ENCODE results near the gene PCSK9. TPM values are rescaled to one million over a fixed set of nuclear protein-coding genes. Genes with fewer than 3 reads are reported as not detected.
"Not testable (repeated sequence)": the region's sequence is repeated elsewhere in the genome, so short reads cannot be mapped to it uniquely, and the experiment has no call there.

PCSK9 gene
- total RNA-seq, 1 experiment from 2014 or later: 38.9 TPM

DNA sequence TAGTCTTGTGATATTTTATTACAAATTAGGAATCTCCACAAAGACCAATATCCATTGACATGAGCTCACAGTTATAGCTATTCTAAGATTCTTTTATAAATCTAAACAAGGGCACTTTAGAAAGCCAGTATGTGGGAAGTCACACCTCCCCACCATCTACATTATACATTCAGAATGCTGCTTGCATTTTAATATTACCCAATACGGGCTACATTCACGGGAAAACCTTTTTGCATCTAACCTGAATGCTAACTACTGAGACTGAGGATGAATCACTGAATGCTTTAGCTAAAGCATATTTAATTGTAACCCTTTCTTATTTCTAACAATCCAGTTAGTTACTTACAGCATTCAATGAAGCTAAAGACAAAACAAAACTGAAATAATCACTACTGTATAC, 53.1 kb downstream of the PCSK9 start:
- intact Hi-C loops (cut with micrococcal nuclease; ENCODE audit: unreplicated experiment): no loop called here
- CTCF ChIA-PET: no interaction called here
- no peaks in the 10 kb centered on the region for H3K4me1 ChIP-seq (ENCODE audit: insufficient read depth, low read length, poor library complexity, severe bottlenecking)
- no TSS peak for BruUV-seq (replicated peaks)
- H3K9me3 ChIP-seq (ENCODE audit: low read depth, low read length, poor library complexity, severe bottlenecking): no peaks in the 10 kb centered on the region
- no peaks in the 10 kb centered on the region for H3K27me3 ChIP-seq (replicated peaks; ENCODE audit: insufficient read depth, low read depth, low read length, poor library complexity)
- peaks cover 89% of the 10 kb centered on the region for H3K36me3 ChIP-seq (ENCODE audit: insufficient read depth, low read length, poor library complexity, severe bottlenecking)
- DNase-seq (ENCODE audit: low spot score): no peak
- TF ChIP-seq, protein P1, sequence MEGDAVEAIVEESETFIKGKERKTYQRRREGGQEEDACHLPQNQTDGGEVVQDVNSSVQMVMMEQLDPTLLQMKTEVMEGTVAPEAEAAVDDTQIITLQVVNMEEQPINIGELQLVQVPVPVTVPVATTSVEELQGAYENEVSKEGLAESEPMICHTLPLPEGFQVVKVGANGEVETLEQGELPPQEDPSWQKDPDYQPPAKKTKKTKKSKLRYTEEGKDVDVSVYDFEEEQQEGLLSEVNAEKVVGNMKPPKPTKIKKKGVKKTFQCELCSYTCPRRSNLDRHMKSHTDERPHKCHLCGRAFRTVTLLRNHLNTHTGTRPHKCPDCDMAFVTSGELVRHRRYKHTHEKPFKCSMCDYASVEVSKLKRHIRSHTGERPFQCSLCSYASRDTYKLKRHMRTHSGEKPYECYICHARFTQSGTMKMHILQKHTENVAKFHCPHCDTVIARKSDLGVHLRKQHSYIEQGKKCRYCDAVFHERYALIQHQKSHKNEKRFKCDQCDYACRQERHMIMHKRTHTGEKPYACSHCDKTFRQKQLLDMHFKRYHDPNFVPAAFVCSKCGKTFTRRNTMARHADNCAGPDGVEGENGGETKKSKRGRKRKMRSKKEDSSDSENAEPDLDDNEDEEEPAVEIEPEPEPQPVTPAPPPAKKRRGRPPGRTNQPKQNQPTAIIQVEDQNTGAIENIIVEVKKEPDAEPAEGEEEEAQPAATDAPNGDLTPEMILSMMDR (conservative IDR thresholded peaks at IDR 0.05; ENCODE audit: low read depth, low read length): no peak
- no peak for TF ChIP-seq EZH2 (IDR thresholded peaks at IDR 0.05; ENCODE audit: borderline replicate concordance, low read depth, low read length, poor library complexity, severe bottlenecking)
- H3K27ac ChIP-seq (ENCODE audit: low read depth, low read length, poor library complexity, severe bottlenecking): no peak overlapping the region
- POLR2A ChIA-PET (ENCODE audit: low non-redundant PET): no interaction called here
- H3K4me3 ChIP-seq (ENCODE audit: low read depth, low read length, poor library complexity, severe bottlenecking): no peak overlapping the region

DNA sequence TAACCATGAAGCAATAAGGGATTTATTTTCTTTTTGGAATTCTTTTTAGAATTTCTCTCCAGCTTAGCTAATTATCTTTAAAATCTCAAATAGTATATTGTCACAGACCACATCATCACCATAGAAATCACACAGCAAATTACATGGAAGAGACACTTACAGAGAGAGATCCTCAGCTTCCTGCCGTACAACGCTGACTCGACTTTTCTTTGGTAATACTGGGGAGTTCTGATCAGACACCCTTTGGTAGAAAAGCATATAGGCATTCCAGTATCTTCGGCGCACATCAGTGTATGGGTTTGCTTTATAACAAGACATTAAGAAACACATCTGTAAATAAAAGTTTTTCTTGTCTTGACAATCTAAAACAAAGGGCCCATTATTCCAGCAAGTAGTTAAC, 55.7 kb downstream of the PCSK9 start:
- no peaks in the 10 kb centered on the region for H3K4me1 ChIP-seq (ENCODE audit: insufficient read depth, low read length, poor library complexity, severe bottlenecking)
- ChIA-PET POLR2A (ENCODE audit: low non-redundant PET) (no interaction called here), CTCF (no interaction called here)
- no peak overlapping the region for H3K27ac ChIP-seq (ENCODE audit: low read depth, low read length, poor library complexity, severe bottlenecking)
- no TSS peak for BruUV-seq (replicated peaks)
- no peak for DNase-seq (ENCODE audit: low spot score)
- TF ChIP-seq, protein P1 (conservative IDR thresholded peaks at IDR 0.05; ENCODE audit: low read depth, low read length): no peak
- no peak for TF ChIP-seq EZH2 (IDR thresholded peaks at IDR 0.05; ENCODE audit: borderline replicate concordance, low read depth, low read length, poor library complexity, severe bottlenecking)
- intact Hi-C loops (cut with micrococcal nuclease; ENCODE audit: unreplicated experiment): no loop called here
- no peaks in the 10 kb centered on the region for H3K27me3 ChIP-seq (replicated peaks; ENCODE audit: insufficient read depth, low read depth, low read length, poor library complexity)
- peaks cover 88% of the 10 kb centered on the region for H3K36me3 ChIP-seq (ENCODE audit: insufficient read depth, low read length, poor library complexity, severe bottlenecking)
- no peak overlapping the region for H3K4me3 ChIP-seq (ENCODE audit: low read depth, low read length, poor library complexity, severe bottlenecking)
- H3K9me3 ChIP-seq (ENCODE audit: low read depth, low read length, poor library complexity, severe bottlenecking): no peaks in the 10 kb centered on the region

DNA sequence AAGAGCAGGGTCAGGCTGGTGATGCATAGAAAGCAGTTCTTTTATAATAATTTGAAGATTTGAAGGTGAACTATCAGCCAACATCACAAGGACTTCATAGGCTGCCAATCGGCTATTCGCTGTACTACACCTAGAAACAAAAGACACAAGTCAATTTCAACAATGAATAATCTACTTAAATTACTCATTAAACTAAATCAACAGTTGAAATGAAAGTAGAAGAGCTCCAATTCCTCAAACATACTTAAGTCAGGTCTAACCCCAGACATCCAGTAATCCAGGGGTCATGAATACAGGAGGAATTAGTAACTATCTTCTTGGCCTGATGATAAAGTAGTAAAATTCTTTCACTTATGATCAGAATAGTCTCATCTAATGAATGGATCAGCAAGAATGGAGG, 64.5 kb downstream of the PCSK9 start:
- Histone ChIP-seq H3K27ac (ENCODE audit: low read depth, low read length, poor library complexity, severe bottlenecking) (no peak overlapping the region), H3K4me1 (ENCODE audit: insufficient read depth, low read length, poor library complexity, severe bottlenecking) (no peaks in the 10 kb centered on the region), H3K27me3 (replicated peaks; ENCODE audit: insufficient read depth, low read depth, low read length, poor library complexity) (no peaks in the 10 kb centered on the region), H3K36me3 (ENCODE audit: insufficient read depth, low read length, poor library complexity, severe bottlenecking) (peaks cover 61% of the 10 kb centered on the region), H3K9me3 (ENCODE audit: low read depth, low read length, poor library complexity, severe bottlenecking) (no peaks in the 10 kb centered on the region), H3K4me3 (ENCODE audit: low read depth, low read length, poor library complexity, severe bottlenecking) (no peak overlapping the region)
- intact Hi-C loops (cut with micrococcal nuclease; ENCODE audit: unreplicated experiment): no loop called here
- ChIA-PET CTCF (no interaction called here), POLR2A (ENCODE audit: low non-redundant PET) (no interaction called here)
- TF ChIP-seq EZH2 (IDR thresholded peaks at IDR 0.05; ENCODE audit: borderline replicate concordance, low read depth, low read length, poor library complexity, severe bottlenecking): no peak
- no peak for DNase-seq (ENCODE audit: low spot score)
- BruUV-seq (replicated peaks): no TSS peak

DNA sequence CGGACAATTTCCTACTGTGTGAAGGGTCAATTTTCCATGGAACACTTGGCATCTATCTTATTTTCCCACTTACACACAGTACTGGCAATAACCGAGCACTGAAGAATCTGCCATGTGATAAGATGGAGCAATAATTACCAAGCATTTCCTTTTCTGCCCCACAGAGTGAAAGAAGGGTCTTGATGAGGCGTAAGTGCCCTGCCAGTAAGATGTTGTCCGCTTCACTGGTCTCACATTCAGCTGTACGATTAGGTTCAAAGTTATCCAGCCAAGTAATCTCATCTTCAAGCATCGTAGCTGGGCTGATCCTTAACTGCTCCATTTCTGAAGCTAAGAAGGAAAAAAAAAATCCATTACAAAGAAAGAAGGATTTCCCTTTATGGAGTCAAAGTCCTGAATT, 67.8 kb downstream of the PCSK9 start:
- peak; percentile 1 for DNase-seq (ENCODE audit: low spot score)
- H3K27me3 ChIP-seq (replicated peaks; ENCODE audit: insufficient read depth, low read depth, low read length, poor library complexity): no peaks in the 10 kb centered on the region
- ChIA-PET CTCF (no interaction called here), POLR2A (ENCODE audit: low non-redundant PET) (no interaction called here)
- no peak overlapping the region for H3K27ac ChIP-seq (ENCODE audit: low read depth, low read length, poor library complexity, severe bottlenecking)
- H3K4me1 ChIP-seq (ENCODE audit: insufficient read depth, low read length, poor library complexity, severe bottlenecking): no peaks in the 10 kb centered on the region
- TF ChIP-seq, protein P1 (conservative IDR thresholded peaks at IDR 0.05; ENCODE audit: low read depth, low read length): no peak
- TF ChIP-seq EZH2 (IDR thresholded peaks at IDR 0.05; ENCODE audit: borderline replicate concordance, low read depth, low read length, poor library complexity, severe bottlenecking): no peak
- H3K9me3 ChIP-seq (ENCODE audit: low read depth, low read length, poor library complexity, severe bottlenecking): no peaks in the 10 kb centered on the region
- BruUV-seq (replicated peaks): no TSS peak
- intact Hi-C loops (cut with micrococcal nuclease; ENCODE audit: unreplicated experiment): no loop called here
- peaks cover 67% of the 10 kb centered on the region for H3K36me3 ChIP-seq (ENCODE audit: insufficient read depth, low read length, poor library complexity, severe bottlenecking)
- H3K4me3 ChIP-seq (ENCODE audit: low read depth, low read length, poor library complexity, severe bottlenecking): no peak overlapping the region

DNA sequence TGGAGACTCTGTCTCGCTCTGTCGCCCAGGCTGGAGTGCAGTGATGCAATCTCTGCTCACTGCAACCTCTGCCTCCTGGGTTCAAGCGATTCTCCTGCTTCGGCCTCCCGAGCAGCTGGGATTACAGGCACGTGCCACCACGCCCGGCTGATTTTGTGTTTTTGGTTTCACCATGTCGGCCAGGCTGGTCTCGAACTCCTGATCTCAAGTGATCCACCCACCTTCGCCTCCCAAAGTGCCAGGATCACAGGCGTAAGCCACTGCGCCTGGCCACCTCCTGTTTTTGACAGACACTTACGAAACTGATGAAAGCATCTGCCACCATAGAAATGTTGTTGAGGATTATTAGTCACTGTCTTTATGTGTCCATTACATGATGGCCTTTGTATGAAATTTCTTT, 69.7 kb downstream of the PCSK9 start:
- H3K27ac ChIP-seq (ENCODE audit: low read depth, low read length, poor library complexity, severe bottlenecking); POLR2A ChIA-PET (ENCODE audit: low non-redundant PET); DNase-seq (ENCODE audit: low spot score); H3K9me3 ChIP-seq (ENCODE audit: low read depth, low read length, poor library complexity, severe bottlenecking); BruUV-seq (replicated peaks); CTCF ChIA-PET; H3K27me3 ChIP-seq (replicated peaks; ENCODE audit: insufficient read depth, low read depth, low read length, poor library complexity); H3K4me3 ChIP-seq (ENCODE audit: low read depth, low read length, poor library complexity, severe bottlenecking); H3K4me1 ChIP-seq (ENCODE audit: insufficient read depth, low read length, poor library complexity, severe bottlenecking); intact Hi-C loops (cut with micrococcal nuclease; ENCODE audit: unreplicated experiment): not testable (repeated sequence)
- peaks cover 63% of the 10 kb centered on the region for H3K36me3 ChIP-seq (ENCODE audit: insufficient read depth, low read length, poor library complexity, severe bottlenecking)

Measured in A673 (cell line).